ENCODE results near the gene CPN2. TPM values are rescaled to one million over a fixed set of nuclear protein-coding genes. Genes with fewer than 3 reads are reported as not detected.

The CPN2 gene
- total and polyA plus RNA-seq, 2 donors (not counting 1 experiment from before 2014, with no cell fraction given), result not detected

DNA sequence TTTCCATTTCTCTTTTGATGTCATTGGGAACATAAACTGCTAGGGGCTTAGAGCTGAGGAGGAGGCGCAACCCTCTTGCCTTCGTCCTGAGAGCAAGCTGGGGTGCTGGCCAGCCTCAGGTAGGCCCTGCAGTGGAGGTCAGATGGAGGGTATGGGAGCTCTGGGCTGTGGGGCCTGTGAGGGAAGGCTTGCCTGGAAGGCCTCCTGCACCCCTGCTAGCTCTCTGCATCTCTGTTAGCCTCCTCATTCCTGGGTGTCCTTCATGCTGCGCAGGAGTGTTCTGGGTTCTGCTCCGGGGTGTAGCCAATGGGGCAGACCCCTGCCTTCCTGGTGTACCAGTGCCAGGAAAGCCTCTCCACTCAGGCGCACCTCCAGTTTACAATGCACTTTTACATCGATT is 36.1 kb upstream of the CPN2 start:
- intact Hi-C loops (cut with micrococcal nuclease), result no loop called here
- H3K27ac ChIP-seq (ENCODE audit: low read length in 2 of 2), result no peak overlapping the region
- whole genome bisulfite sequencing (ENCODE audit: insufficient coverage), result 100% methylated on average over 5 of the region's 6 CpGs

DNA sequence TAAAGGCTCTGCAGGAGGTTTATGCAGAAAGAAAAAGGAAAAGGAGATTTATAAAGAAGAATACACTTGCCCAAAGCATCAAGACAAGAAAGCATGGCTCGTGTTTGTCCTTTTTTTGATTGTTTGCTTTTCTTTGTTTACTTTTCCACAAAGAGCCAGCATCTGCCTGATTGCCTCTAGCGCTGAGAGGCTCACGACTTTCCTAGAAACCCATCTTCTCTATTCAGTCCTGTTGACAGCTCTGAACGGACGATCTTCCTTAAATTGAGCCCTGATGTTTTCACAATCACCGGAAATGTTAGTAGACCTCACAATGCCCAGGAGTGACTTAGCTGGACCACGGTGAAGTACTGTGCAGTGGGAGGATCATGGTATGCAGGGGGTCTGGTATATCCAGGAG is 35.5 kb upstream of the CPN2 start:
- POLR2A ChIA-PET, result no interaction called here
- H3K36me3 ChIP-seq (replicated peaks in 1 of 2; ENCODE audit: control extremely low read depth in 1 of 2, control insufficient read depth in 1 of 2, extremely low read depth in 1 of 2, insufficient read depth in 2 of 2, low read length in 1 of 2), result no peaks in the 10 kb centered on the region
- ATAC-seq (ENCODE audit: low read depth), result no peak

More for the DNA sequence above, 36.1 kb upstream of the CPN2 start:
- Histone ChIP-seq H3K4me2 (replicated peaks; ENCODE audit: low read depth, low read length, poor library complexity, severe bottlenecking) (no peak overlapping the region), H2AFZ (ENCODE audit: insufficient read depth, low read depth, low read length, poor library complexity, severe bottlenecking) (no peak overlapping the region), H3K36me3 (replicated peaks in 1 of 2; ENCODE audit: control extremely low read depth in 1 of 2, control insufficient read depth in 1 of 2, extremely low read depth in 1 of 2, insufficient read depth in 2 of 2, low read length in 1 of 2) (no peaks in the 10 kb centered on the region), H3K4me1 (ENCODE audit: control insufficient read depth in 2 of 2, insufficient read depth in 2 of 2, low read length in 2 of 2) (no peaks in the 10 kb centered on the region), H3K9ac (ENCODE audit: low read length) (no peak overlapping the region), H3K27me3 (replicated peaks in 1 of 4; ENCODE audit: control extremely low read depth in 1 of 4, control insufficient read depth in 3 of 4, insufficient read depth in 4 of 4, low read length in 3 of 4) (peaks cover 0 to 9% (median 3%) of the 10 kb centered on the region in 4 experiments), H3K4me3 (ENCODE audit: control extremely low read depth in 1 of 5, extremely low read depth in 1 of 5, insufficient read depth in 1 of 5, low read depth in 2 of 5, low read length in 4 of 5) (no peak overlapping the region), H3K79me2 (ENCODE audit: control insufficient read depth, insufficient read depth, low read length) (no peaks in the 10 kb centered on the region), H3K9me3 (ENCODE audit: control extremely low read depth in 1 of 3, control insufficient read depth in 2 of 3, insufficient read depth in 1 of 3, low read length in 2 of 3) (peaks cover 1 to 5% (median 4%) of the 10 kb centered on the region in 3 donors), H4K20me1 (ENCODE audit: control insufficient read depth, insufficient read depth, low read length, poor library complexity, severe bottlenecking) (no peaks in the 10 kb centered on the region)
- Mint-ChIP-seq H3K4me1 (no peaks in the 10 kb centered on the region), H3K27me3 (peaks cover 18% of the 10 kb centered on the region), H3K27ac (no peak overlapping the region), H3K9me3 (ENCODE audit: insufficient read depth) (peaks cover 6% of the 10 kb centered on the region), H3K4me3 (no peak overlapping the region)
- DNase-seq (no peak), ATAC-seq (ENCODE audit: low read depth) (no peak)
- CTCF ChIA-PET, result interaction anchor here (1.1 to 1.5 kb wide), 2 partner anchors 11 to 16 kb away, joined by 3 to 4 read pairs; no protein-coding TSS in a partner anchor
- TF ChIP-seq, protein P1, sequence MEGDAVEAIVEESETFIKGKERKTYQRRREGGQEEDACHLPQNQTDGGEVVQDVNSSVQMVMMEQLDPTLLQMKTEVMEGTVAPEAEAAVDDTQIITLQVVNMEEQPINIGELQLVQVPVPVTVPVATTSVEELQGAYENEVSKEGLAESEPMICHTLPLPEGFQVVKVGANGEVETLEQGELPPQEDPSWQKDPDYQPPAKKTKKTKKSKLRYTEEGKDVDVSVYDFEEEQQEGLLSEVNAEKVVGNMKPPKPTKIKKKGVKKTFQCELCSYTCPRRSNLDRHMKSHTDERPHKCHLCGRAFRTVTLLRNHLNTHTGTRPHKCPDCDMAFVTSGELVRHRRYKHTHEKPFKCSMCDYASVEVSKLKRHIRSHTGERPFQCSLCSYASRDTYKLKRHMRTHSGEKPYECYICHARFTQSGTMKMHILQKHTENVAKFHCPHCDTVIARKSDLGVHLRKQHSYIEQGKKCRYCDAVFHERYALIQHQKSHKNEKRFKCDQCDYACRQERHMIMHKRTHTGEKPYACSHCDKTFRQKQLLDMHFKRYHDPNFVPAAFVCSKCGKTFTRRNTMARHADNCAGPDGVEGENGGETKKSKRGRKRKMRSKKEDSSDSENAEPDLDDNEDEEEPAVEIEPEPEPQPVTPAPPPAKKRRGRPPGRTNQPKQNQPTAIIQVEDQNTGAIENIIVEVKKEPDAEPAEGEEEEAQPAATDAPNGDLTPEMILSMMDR (IDR thresholded peaks at IDR 0.05), result no peak
- no peak for TF ChIP-seq EZH2 (IDR thresholded peaks at IDR 0.05; ENCODE audit: borderline replicate concordance, insufficient read depth, low read depth, low read length, poor library complexity, severe bottlenecking)
- POLR2A ChIA-PET, result no interaction called here

More for the DNA sequence above, 35.5 kb upstream of the CPN2 start:
- H3K4me1 Mint-ChIP-seq, result no peaks in the 10 kb centered on the region
- Histone ChIP-seq H3K27me3 (replicated peaks in 1 of 4; ENCODE audit: control extremely low read depth in 1 of 4, control insufficient read depth in 3 of 4, insufficient read depth in 4 of 4, low read length in 3 of 4) (peaks cover 0 to 9% (median 3%) of the 10 kb centered on the region in 4 experiments), H4K20me1 (ENCODE audit: control insufficient read depth, insufficient read depth, low read length, poor library complexity, severe bottlenecking) (no peaks in the 10 kb centered on the region), H3K27ac (ENCODE audit: low read length in 2 of 2) (no peak overlapping the region), H3K4me2 (replicated peaks; ENCODE audit: low read depth, low read length, poor library complexity, severe bottlenecking) (no peak overlapping the region), H3K79me2 (ENCODE audit: control insufficient read depth, insufficient read depth, low read length) (no peaks in the 10 kb centered on the region), H3K9ac (ENCODE audit: low read length) (no peak overlapping the region), H3K4me1 (ENCODE audit: control insufficient read depth in 2 of 2, insufficient read depth in 2 of 2, low read length in 2 of 2) (no peaks in the 10 kb centered on the region), H3K4me3 (ENCODE audit: control extremely low read depth in 1 of 5, extremely low read depth in 1 of 5, insufficient read depth in 1 of 5, low read depth in 2 of 5, low read length in 4 of 5) (no peak overlapping the region), H2AFZ (ENCODE audit: insufficient read depth, low read depth, low read length, poor library complexity, severe bottlenecking) (no peak overlapping the region), H3K9me3 (ENCODE audit: control extremely low read depth in 1 of 3, control insufficient read depth in 2 of 3, insufficient read depth in 1 of 3, low read length in 2 of 3) (peaks cover 1 to 5% (median 4%) of the 10 kb centered on the region in 3 donors)
- CTCF ChIA-PET, result interaction anchor here (1.1 kb wide), 1 partner anchor 11 kb away, joined by 3 read pairs; no protein-coding TSS in a partner anchor
- peaks cover 6% of the 10 kb centered on the region for H3K9me3 Mint-ChIP-seq (ENCODE audit: insufficient read depth)
- H3K27me3 Mint-ChIP-seq, result peaks cover 18% of the 10 kb centered on the region
- no peak overlapping the region for H3K27ac Mint-ChIP-seq
- intact Hi-C loops (cut with micrococcal nuclease), result no loop called here
- TF ChIP-seq, protein P1 (IDR thresholded peaks at IDR 0.05), result no peak
- TF ChIP-seq EZH2 (IDR thresholded peaks at IDR 0.05; ENCODE audit: borderline replicate concordance, insufficient read depth, low read depth, low read length, poor library complexity, severe bottlenecking), result no peak
- DNase-seq, result no peak
- 54% methylated on average over 7 of the region's 7 CpGs for WGBS (ENCODE audit: insufficient coverage)
- no peak overlapping the region for H3K4me3 Mint-ChIP-seq
